Measurements from ENCODE around the gene SCCPDH. TPM values are rescaled to one million over a fixed set of nuclear protein-coding genes. Genes with fewer than 3 reads are reported as not detected.

The SCCPDH gene
- total and polyA plus RNA-seq, 10 donors = 6.8 to 15.8 (median 13.0) TPM

DNA sequence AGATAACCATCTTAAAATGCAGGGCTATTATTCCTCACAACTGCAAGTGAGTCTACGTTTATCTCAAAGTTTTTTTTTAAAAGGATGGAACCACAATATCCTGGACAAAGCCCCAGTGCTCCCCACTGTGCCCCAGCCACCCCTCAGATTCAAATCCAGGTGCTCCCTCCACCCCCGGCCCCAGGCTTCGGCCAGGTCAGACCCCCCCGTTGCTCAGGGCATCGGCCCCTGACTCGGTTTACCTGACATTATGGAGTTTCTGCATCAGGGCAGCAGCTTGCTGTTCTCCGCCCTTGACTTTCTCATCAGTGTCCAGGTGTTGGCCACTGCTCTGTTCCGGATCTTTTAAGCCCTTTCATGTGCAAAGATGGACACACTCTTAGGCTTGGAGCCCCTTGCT lies 72.9 kb downstream of the SCCPDH start:
- H3K36me3 ChIP-seq = no peaks in the 10 kb centered on the region
- no peak for TF ChIP-seq POLR2AphosphoS5 (IDR thresholded peaks at IDR 0.05)
- TF ChIP-seq, protein P1, sequence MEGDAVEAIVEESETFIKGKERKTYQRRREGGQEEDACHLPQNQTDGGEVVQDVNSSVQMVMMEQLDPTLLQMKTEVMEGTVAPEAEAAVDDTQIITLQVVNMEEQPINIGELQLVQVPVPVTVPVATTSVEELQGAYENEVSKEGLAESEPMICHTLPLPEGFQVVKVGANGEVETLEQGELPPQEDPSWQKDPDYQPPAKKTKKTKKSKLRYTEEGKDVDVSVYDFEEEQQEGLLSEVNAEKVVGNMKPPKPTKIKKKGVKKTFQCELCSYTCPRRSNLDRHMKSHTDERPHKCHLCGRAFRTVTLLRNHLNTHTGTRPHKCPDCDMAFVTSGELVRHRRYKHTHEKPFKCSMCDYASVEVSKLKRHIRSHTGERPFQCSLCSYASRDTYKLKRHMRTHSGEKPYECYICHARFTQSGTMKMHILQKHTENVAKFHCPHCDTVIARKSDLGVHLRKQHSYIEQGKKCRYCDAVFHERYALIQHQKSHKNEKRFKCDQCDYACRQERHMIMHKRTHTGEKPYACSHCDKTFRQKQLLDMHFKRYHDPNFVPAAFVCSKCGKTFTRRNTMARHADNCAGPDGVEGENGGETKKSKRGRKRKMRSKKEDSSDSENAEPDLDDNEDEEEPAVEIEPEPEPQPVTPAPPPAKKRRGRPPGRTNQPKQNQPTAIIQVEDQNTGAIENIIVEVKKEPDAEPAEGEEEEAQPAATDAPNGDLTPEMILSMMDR (IDR thresholded peaks at IDR 0.05 in 8 of 11, conservative IDR thresholded peaks at IDR 0.05 in 3 of 11) = no peak
- TF ChIP-seq POLR2A (IDR thresholded peaks at IDR 0.05) = no peak
- intact Hi-C loops (cut with DNase I; ENCODE audit: low total_unique reads) = no loop called here
- peaks cover 0 to 16% (median 0%) of the 10 kb centered on the region in 7 donors for H3K27me3 ChIP-seq (replicated peaks in 1 of 7)
- WGBS, 5 donors = 56 to 89% (median 77%) methylated on average over 5 to 8 of the region's 8 CpGs
- no peaks in the 10 kb centered on the region for H3K4me1 ChIP-seq
- H3K9me3 ChIP-seq = no peaks in the 10 kb centered on the region
- no peak overlapping the region for H3K4me3 ChIP-seq
- no peak for DNase-seq
- no peak overlapping the region for H3K27ac ChIP-seq

DNA sequence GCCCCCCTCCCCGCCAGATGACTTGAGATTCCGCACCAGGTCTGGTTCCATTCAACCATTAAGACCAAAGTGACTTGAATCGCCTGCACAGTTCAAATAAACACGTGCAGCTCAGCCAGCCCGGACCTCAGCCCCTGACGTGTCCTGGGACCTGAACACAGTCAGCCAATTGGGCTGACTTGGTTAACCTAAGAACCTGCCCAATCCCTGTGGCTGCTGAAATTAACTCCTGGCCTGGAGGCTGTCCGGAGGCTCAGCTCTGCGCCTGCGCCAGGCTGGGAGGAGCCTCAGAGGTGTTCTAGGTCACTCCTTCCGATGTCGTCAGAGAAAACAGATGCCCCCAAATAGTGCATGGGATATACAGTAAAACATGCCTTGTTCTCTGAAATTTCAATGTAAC lies 73.4 kb downstream of the SCCPDH start:
- no peak for TF ChIP-seq POLR2A (IDR thresholded peaks at IDR 0.05)
- no peak for TF ChIP-seq POLR2AphosphoS5 (IDR thresholded peaks at IDR 0.05)
- TF ChIP-seq, protein P1 (IDR thresholded peaks at IDR 0.05 in 8 of 11, conservative IDR thresholded peaks at IDR 0.05 in 3 of 11) = no peak
- Histone ChIP-seq H3K36me3 (no peaks in the 10 kb centered on the region), H3K4me3 (no peak overlapping the region), H3K4me1 (no peaks in the 10 kb centered on the region), H3K27ac (no peak overlapping the region), H3K9me3 (no peaks in the 10 kb centered on the region), H3K27me3 (replicated peaks in 1 of 7) (peaks cover 0 to 15% (median 0%) of the 10 kb centered on the region in 7 donors)
- no peak for DNase-seq
- WGBS, 5 donors = 91 to 97% (median 93%) methylated on average over 11 of the region's 11 CpGs
- intact Hi-C loops (cut with DNase I; ENCODE audit: low total_unique reads) = no loop called here

DNA sequence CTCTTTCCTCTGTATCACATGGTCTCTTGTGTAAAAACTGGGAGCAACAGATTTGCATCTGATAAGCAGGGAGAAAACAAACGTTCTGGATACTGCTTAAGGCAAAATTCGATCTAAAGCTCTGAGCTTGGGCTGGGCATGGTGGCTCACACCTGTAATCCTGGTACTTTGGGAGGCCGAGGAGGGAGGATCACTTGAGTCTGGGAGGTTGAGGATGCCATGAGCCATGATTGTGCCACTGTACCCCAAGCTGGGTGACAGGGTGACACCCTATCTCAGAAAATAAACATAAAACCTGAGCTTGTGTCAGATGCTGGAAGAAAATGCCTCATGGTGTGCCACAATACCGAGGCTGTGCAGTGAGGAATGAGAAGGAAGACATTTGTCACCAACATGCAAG lies 73.9 kb downstream of the SCCPDH start:
- 68 to 85% (median 78%) methylated on average over 4 of the region's 4 CpGs for WGBS, 5 donors
- H3K27me3 ChIP-seq (replicated peaks in 1 of 7) = peaks cover 0 to 10% (median 0%) of the 10 kb centered on the region in 7 donors
- H3K36me3 ChIP-seq = no peaks in the 10 kb centered on the region
- no peak for DNase-seq
- TF ChIP-seq, protein P1 (IDR thresholded peaks at IDR 0.05 in 8 of 11, conservative IDR thresholded peaks at IDR 0.05 in 3 of 11) = no peak
- intact Hi-C loops (cut with DNase I; ENCODE audit: low total_unique reads) = no loop called here
- H3K27ac ChIP-seq = no peak overlapping the region
- H3K4me3 ChIP-seq = no peak overlapping the region
- peaks cover 0 to under 1% (median 0%) of the 10 kb centered on the region in 8 donors for H3K9me3 ChIP-seq
- no peaks in the 10 kb centered on the region for H3K4me1 ChIP-seq

DNA sequence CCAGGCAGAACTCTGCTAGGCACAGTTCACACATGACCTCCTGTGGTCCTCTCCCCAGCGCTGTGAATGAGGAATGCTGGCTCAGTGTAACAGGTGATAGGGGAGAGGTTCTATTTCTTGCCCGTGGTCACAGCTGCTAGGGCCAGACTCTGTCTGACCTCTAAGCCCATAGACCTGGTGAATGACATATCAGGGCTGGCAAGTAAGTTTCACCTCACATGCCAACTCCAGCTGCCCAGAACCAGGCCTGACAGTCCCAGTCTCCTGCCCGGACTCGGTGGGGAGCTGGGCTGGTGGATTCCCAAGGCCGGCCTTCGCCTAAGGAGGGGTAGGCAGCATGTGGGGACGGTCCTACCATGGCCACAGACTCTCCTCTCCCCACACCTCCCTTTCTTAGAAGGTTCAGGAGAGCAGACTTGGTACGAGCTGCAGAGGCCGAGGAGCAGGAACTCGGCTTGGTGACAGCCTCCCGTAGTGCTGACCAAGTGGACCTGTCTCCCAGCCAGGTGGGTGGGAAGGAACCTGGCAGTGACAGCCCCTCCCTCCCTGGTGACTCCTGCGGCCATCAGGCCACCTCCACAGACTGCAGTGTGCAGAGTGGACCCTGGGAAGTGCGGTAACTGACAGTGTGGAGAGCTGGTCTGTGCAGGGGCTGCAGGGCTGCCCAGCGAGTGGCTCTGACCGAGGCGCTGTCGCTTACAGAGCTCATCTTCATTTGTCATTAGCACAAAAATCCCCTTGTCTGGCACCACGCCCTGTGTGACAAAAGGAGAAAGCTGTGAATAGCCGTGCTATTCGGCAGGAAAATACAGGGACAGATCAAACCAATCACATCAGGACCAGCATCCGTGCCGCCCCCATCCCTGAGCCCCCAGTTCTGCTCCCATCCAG lies 74.6 kb downstream of the SCCPDH start:
- Histone ChIP-seq H3K4me3 (no peak overlapping the region), H3K9me3 (peaks cover 0 to 6% (median 0%) of the 10 kb centered on the region in 8 donors), H3K27me3 (replicated peaks in 1 of 7) (peaks cover 0 to 6% (median 0%) of the 10 kb centered on the region in 7 donors), H3K36me3 (no peaks in the 10 kb centered on the region), H3K27ac (no peak overlapping the region), H3K4me1 (no peaks in the 10 kb centered on the region)
- TF ChIP-seq POLR2A (IDR thresholded peaks at IDR 0.05) = no peak
- TF ChIP-seq, protein P1 (IDR thresholded peaks at IDR 0.05 in 8 of 11, conservative IDR thresholded peaks at IDR 0.05 in 3 of 11) = no peak
- TF ChIP-seq POLR2AphosphoS5 (IDR thresholded peaks at IDR 0.05) = no peak
- 78 to 91% (median 85%) methylated on average over 18 to 22 of the region's 22 CpGs for WGBS, 5 donors
- intact Hi-C loops (cut with DNase I; ENCODE audit: low total_unique reads) = no loop called here
- no peak for DNase-seq
